Stimulated activated CD8-positive, alpha-beta memory T cell treated with anti-CD3 and anti-CD28 coated beads, Interleukin-7, amount 100 ng/mL, for 4 hours (primary cell): ENCODE results near the gene TMEM214.
"Not testable (repeated sequence)": the region's sequence is repeated elsewhere in the genome, so short reads cannot be mapped to it uniquely, and the experiment has no call there.

Experiments used
- DNase-seq, 2 donors: peaks; one replicate each; pipeline ENCODE4 v3.0.0-alpha.2; 2020; ENCODE audit warnings: low read depth in 2 of 2

TMEM214 gene

DNA sequence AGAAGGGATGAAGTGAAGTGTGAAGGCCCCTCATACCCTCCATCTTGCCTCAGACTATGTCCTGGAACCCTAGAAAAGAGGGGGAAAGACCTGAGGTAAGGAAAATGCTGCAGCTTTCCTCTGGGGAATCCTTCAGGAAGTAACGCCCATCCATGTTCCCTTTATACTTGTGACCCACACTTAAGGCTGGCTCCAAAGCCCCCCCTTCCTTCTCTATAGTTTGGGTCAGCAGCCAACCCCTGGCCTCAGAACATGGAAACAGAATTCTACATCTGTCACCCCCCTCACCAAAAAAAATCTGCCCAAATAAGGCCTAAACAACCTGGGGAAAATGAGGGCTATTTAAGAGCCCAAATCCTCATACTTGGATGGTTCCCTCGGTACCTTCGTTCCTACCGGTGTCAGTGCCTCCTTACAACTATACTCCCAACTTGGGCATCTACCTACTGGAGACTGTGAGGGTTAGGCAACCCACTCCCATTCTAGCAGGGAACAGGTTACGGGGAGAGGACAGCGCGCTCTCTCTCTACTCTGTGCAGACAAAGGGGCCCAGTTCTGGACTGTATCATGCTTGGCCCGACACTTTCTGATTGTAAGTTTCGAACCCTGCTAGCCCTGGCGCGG lies 38.0 kb downstream of the TMEM214 start:
- no peak for DNase-seq

DNA sequence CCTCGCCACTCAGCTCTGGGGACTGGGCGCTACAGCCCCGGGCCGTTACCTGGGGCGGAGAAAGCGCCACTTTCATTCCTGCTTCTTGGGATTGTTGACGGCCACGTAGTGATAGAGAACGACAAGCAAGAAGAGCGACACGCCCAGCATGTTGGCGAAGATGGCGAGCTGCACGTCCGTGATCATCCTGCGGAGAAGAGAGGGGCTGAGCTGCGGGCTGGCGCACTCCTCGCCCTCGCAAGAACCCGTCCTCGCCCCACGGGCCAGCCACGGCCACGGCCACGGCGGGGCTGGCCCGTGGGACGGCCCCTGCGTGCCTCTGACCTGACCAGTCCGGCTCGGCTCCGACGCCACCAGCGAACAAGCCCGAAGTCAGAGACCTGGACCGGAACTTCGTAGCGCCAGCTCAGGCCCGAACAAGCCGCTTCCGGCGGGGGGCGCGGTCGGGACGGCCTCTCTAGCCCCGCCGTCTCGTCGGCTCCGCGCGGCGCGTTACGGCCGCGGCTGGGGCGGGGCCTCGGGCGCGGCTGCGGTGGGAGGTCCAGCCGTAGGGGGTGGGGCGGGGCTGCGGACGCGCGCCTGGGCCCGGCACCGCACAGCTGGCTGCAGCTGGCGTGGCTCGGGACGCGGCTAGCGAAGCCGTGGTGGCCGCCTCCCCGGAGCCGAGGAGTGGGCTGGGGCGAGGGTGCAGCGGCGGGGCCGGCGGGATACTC lies 38.7 kb downstream of the TMEM214 start, which contains the start of gene OST4:
Gene OST4 (minus strand): TSS at position 378 of the 713 bp plus-strand sequence.
- DNase-seq, result peak; percentile 76 to 88

DNA sequence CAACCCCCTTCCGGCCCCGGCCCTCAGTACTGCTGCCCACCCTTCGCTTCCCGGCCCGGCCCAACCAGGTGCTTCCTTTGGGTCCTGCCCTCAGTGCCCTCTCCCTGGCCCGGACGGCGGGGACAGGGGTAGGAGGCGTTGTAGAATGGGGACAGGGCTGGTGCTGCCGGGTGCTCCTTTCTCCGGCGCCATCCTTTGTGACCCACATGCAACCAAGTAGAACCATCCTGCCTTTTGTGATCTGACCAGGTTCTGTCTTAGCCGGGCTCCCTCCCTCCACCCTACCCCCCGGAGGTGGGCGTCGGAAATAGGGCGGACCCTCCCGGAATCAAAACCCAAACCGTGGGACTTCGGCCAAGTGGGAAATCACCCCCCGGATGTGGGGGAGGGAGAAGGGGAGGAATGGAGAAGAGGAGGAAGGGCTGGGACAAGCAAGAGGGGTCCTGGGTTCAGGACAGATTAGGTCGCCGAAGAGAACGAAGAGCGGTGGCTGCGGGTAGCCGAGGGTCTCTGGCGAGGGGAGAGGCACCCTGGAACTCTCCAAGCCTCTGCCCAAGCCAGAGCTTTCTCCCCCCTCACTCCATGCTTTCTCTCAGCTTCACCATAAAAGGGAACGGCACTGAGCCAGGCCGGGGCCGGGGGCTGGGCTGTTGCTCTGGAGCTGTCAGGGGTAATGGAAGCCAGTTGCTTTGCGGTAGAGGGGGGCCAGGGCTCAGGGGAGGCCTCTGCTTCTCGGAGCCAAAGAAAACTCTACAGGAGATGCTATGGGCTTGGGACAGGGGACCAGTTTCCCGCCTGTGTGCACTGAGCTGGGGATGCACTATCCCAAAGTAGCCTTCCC lies 39.4 kb downstream of the TMEM214 start:
- DNase-seq, result peak in 1 of 2 donors; percentile 27

DNA sequence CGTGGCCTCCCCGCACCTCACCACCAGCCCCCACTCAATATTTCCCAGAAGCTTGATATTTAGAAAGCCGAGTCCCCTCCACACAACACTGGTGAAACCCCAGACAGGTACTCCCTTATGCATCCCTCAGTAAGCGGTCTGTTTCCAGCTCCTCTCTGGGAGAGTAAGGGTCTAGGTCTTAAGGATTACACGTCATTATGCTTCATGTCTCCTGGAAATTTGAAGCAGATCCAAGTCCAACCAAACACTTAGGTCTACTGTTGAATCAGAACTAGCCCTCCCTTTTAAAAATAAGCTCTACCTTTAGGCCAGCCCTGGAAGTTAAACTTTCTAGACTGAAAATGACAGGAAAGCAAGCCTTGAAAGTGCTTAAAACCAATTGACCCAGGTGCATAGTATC lies 40.2 kb downstream of the TMEM214 start:
- DNase-seq, result no peak

DNA sequence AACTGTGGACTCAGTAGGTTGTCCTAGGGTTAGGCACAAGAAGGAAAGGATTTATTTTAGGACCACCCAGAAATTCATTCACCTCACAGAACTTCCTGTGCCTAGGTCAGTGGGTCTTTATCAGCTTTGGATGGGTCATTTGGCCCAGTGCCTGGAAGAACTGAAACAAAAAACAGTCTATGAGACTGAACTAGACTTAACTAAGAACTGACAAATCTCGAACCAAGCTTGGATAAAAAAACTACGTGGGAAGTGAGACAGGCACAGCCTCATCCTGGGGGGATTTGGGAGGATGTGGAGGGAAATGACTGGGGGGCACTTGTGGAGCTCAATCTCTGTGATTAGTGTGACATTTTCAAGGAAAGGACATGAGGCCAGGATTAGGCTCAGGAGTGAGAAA lies 41.0 kb downstream of the TMEM214 start:
- no peak for DNase-seq

GRCh38 chr2:27074738-27075565 lies 42.2 kb downstream of the TMEM214 start:
- DNase-seq, result peak in 1 of 2 donors; percentile 30

DNA sequence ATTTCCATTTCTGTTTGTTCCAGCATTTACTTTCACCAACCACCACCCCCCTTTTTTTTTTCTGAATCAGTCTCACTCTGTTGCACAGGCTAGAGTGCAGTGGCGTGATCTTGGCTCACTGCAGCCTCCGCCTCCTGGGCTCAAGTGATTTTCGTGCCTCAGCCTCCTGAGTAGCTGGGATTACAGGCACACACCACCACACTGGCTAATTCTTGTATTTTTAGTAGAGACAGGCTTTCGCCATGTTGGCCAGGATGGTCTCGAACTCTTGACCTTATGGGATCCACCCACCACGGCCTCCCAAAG lies 42.8 kb downstream of the TMEM214 start:
- not testable (repeated sequence) for DNase-seq

- no peak for DNase-seq
Measured at GRCh38 chr2:27076323-27076722, 43.6 kb downstream of the TMEM214 start.

DNA sequence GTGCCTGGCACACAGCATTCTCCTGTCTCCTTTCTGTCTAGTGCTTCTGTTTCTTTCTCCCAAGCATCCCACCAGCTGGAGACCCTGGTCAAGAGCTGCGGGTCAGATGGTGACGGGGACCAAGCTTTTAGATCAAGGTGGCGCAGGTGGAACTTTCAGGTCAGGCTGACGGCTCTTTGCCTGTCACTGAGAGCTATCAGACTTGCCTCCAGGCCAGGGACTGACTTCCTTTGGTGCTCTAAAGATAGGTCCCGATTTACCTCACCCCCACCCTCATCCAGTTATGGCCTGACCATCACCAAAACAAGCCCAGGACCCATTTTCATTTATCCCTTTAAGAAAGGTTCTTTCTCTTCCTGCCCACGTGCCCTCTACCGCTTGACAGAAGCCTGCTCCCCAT lies 44.5 kb downstream of the TMEM214 start:
- DNase-seq, result no peak

DNA sequence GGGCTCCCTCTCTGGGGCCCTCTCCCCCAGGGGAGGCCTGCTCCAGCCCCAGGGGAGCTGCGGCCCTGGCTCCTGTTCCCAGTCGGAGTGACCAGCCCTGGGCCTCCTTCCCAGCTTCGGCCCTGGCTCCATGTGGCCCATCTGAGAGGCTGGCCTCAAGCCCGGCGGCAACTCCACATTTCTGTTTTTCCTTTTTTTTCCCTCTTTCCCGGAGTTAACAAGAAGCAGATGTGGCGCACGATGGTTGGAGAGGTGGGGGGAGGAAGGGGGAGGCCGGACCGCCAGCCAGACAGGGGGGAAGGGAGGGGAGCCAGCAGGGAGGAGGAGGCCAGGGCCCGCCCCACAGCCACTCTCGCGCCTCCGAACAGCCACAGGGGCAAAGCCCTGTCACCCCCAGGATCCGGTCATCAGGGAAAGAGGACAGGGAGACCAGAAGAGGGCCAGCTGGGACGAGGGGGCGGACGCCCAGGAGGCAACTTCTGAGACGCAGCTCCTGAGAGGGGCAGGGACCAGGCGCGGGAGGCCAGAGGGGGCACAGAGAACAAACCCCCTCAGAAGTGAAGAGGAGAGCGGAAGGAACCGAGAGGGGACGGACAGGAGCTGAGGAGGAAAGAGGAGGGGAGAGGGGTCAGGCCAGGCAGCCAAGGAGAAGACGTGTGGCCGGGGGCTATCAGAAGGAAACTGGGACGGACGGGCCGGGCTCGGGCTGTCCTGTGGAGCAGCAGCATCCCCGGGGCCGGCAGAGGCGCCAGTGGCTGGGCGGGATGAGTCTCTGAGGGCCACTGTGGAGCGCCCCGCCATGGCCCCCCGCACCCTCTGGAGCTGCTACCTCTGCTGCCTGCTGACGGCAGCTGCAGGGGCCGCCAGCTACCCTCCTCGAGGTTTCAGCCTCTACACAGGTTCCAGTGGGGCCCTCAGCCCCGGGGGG lies 45.8 kb downstream of the TMEM214 start, which contains the start of gene EMILIN1:
Gene EMILIN1 (plus strand): TSS at position 349 of the 928 bp plus-strand sequence. CDS start 451 bp downstream, at position 800.
- no peak for DNase-seq

- DNase-seq, result no peak
Measured at GRCh38 chr2:27079233-27080139, 46.7 kb downstream of the TMEM214 start.

GRCh38 chr2:27080140-27080469 lies 47.3 kb downstream of the TMEM214 start:
- no peak for DNase-seq

DNA sequence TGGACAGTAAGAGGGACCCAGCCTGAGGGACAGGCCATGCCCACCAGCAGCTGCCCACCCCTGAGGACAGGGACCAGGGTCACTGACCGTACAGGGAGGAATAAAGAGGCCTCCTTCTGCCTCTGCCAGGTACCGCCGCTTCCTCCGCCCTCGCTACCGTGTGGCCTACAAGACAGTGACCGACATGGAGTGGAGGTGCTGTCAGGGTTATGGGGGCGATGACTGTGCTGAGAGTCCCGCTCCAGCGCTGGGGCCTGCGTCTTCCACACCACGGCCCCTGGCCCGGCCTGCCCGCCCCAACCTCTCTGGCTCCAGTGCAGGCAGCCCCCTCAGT lies 47.8 kb downstream of the TMEM214 start:
- no peak for DNase-seq

DNA sequence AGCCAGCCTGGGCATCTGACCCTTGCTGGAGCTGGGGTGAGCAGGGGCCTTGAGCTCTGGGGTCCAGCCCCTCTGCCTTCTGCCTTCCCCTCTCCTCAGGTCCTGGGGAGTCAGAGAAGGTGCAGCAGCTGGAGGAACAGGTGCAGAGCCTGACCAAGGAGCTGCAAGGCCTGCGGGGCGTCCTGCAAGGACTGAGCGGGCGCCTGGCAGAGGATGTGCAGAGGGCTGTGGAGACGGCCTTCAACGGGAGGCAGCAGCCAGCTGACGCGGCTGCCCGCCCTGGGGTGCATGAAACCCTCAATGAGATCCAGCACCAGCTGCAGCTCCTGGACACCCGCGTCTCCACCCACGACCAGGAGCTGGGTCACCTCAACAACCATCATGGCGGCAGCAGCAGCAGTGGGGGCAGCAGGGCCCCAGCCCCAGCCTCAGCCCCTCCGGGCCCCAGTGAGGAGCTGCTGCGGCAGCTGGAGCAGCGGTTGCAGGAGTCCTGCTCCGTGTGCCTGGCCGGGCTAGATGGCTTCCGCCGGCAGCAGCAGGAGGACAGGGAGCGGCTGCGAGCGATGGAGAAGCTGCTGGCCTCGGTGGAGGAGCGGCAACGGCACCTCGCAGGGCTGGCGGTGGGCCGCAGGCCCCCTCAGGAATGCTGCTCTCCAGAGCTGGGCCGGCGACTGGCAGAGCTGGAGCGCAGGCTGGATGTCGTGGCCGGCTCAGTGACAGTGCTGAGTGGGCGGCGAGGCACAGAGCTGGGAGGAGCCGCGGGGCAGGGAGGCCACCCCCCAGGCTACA lies 49.4 kb downstream of the TMEM214 start:
- DNase-seq, result no peak

GRCh38 chr2:27082773-27083409 lies 50.1 kb downstream of the TMEM214 start:
- DNase-seq, result no peak

DNA sequence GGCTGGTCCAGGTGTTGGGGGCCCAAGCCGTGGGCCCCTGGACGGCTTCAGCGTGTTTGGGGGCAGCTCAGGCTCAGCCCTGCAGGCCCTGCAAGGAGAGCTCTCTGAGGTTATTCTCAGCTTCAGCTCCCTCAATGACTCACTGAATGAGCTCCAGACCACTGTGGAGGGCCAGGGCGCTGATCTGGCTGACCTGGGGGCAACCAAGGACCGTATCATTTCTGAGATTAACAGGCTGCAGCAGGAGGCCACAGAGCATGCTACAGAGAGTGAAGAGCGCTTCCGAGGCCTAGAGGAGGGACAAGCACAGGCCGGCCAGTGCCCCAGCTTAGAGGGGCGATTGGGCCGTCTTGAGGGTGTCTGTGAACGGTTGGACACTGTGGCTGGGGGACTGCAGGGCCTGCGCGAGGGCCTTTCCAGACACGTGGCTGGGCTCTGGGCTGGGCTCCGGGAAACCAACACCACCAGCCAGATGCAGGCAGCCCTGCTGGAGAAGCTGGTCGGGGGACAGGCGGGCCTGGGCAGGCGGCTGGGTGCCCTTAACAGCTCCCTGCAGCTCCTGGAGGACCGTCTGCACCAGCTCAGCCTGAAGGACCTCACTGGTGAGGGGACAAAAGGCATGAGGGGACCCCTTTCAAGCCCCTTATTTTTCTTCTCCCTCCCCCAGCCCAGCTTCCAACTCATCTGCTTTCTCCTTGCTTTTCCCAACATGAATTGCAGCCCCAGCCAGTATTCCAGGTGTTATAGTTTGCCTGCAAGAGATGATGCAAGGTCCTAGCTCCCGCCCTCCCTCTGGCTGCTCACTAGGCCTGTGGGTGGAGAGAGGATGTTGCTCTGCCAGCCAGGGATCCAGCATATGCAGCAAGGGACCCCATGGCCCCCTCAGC lies 50.9 kb downstream of the TMEM214 start:
- no peak for DNase-seq

GRCh38 chr2:27084297-27085061 lies 51.7 kb downstream of the TMEM214 start:
- no peak for DNase-seq
